ENCODE measurements around the gene EIPR1.

GRCh38 chr2:3251946-3252345, 125.7 kb downstream of the EIPR1 start:
- TF ChIP-seq CTCF (IDR thresholded peaks at IDR 0.05; ENCODE audit: insufficient read depth, low read length, poor library complexity, severe bottlenecking) (no peak), EZH2phosphoT487 (conservative IDR thresholded peaks at IDR 0.05; ENCODE audit: low read length) (no peak)
